ENCODE data around the gene PRSS12. TPM values are rescaled to one million over a fixed set of nuclear protein-coding genes. Genes with fewer than 3 reads are reported as not detected.
"Not testable (repeated sequence)": the region's sequence is repeated elsewhere in the genome, so short reads cannot be mapped to it uniquely, and the experiment has no call there.

The PRSS12 gene
- total RNA-seq, 2 donors from 2014 or later = 27.7 to 46.5 TPM

DNA sequence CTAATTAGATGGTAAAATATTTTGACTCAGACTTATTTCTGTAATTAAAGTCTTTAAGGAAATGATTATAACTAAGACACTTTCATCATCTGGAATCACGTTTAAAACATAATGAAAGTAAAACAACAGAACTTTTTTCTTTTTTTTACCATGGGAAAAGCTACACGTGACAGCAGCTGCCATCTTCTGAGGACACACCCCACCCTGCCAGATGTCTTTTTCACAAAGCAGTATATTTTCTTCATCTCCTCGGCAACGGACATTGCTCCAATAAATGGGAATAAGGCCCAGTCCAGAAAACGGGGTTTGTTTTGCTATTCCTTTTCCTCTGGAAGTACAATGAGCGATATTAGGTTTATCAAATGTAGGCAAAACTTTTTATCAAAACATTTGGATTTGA is 17.5 kb downstream of the PRSS12 start:
- DNase-seq = no peak
- ATAC-seq = peak; percentile 26
- intact Hi-C loops (cut with DNase I, micrococcal nuclease) = no loop called here

DNA sequence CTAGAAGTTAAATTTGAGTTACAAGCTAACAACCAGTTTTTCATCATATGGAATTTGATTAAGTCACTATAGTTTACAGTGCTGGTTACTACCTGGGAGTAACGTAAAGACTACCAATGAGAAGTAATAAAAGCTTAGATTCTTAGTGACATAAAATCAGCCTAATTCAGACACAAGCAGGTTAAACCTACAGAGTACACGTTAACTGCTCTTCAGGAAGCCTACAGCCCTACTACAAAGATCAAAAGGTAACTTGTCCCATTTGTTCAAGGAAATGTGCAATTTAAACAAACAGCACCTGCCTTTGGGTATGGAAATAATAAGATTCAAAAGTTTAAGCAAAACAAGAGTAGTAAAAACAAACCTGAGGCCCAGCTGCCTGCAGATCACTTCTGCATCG is 21.5 kb downstream of the PRSS12 start:
- DNase-seq (no peak), ATAC-seq (peak; percentile 65)
- intact Hi-C loops (cut with DNase I, micrococcal nuclease) = no loop called here

DNA sequence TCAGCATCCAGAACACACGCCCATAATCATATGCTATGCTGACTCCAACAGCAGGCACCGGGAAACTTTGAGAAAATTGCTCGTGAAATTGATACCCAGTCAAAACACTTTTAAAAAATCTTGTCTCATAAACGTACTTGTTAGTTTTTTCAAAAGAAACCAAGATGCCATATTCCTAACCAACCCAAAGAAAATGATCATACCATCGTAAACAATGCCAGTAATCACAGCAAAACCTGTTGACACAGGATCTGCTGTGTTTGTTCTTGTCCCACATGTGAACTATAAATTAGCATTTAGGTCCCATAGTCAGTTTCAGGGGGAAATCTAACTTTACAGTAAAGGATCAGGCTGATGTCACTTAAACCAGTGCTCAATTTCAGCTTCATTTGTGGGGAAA is 23.0 kb downstream of the PRSS12 start:
- ATAC-seq (no peak), DNase-seq (no peak)
- intact Hi-C loops (cut with DNase I, micrococcal nuclease) = no loop called here

DNA sequence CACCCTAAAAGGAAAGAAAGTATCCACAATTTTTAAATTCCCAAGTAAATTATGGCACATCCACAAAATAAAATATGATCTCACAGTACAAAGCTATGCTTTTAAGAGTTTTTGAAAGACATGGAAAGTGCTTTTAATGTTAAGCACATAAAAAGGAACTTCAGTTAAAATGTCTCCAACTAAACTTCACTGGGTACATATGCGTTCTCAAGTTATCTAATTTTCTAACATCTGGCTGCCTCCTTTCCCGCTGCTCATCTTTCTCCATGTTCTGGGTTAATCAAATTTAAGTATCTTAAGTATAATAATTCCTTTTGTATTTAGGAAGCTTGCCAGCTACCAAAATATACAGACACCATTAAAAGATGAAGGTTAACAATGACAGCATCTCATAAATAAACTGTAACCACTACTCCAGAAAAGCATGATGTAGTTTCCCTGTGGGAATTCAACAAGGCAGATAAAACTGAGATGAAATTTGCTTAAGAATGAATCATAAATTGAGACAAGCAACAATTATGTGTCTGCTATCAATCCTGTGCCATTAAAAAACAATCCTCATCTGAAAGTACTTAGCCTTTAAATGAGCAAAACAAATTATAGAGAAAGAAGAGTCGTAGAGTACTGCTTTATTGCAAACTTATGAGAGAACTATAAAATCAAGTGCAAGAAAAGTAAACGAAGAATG is 25.1 kb downstream of the PRSS12 start:
- DNase-seq = no peak
- intact Hi-C loops (cut with DNase I, micrococcal nuclease) = no loop called here
- ATAC-seq = no peak

DNA sequence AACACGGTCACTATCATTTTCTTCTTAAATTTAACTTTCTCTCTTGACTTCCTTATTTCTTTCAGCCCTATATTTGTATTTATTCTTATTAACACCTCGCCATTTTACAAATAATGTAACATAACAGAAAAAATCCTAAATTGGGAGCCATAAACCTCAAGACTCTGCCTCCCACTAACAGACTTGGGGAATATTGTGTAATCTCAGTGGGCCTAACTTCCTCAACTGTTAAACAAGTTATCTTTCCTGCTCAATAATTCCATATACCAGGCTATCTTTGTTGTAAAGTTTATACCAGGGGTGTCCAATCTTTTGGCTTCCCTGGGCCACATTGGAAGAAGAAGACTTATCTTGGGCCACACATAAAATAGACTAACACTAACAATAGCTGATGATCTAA is 26.2 kb downstream of the PRSS12 start:
- intact Hi-C loops (cut with DNase I, micrococcal nuclease) = no loop called here
- ATAC-seq (no peak), DNase-seq (no peak)

DNA sequence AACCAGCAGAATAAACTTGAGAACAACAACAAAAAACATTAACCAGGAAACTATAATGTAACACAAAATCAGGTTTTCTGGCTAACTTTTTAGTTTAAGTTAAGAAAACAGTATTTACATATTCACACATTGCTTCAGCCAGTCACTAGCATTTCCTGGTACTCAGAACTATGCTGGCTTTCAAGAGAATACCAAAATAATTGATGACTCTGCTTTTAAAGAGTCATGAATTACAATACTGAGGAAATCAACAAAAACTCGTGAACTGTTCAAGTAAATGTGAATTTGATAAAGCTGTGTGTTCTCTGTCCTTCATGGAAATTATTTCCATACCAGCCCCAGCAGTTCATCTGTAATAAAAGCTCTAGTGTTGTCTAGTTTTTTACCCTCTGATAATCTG is 27.4 kb downstream of the PRSS12 start:
- no peak for DNase-seq
- ATAC-seq = no peak
- intact Hi-C loops (cut with DNase I, micrococcal nuclease) = no loop called here

DNA sequence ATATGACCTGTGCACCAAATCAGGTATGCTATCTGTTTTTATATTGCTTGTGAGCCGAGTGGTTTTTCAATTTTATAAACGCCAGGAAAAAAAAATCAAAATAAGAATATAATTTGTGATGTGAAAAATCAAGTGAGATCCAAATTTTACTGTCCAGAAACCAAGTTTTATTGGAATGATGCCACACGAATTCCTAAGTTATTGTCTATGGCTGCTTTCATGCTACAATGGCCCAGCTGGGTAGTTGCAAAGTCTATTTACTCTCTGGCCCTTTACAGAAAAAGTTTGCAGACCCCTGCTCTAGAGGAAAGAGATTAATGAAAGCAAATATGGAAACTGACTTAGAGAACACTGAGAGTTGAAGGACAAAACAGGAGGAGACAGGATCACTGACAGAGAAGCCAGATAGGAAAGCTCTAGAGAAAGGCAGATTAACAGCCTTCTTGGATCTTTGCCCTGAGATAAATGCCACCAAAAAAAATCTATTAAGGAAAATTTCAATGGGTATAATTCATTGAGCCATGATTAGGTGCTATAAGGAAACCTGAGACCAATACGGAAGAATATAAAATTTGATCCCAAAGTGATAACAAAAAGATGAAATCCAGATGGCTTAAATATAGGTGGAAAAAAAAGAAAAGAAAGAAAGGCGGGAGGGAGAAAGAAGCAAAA is 29.8 kb downstream of the PRSS12 start:
- intact Hi-C loops (cut with DNase I, micrococcal nuclease) = no loop called here
- ATAC-seq = peak; percentile 54
- DNase-seq = no peak

DNA sequence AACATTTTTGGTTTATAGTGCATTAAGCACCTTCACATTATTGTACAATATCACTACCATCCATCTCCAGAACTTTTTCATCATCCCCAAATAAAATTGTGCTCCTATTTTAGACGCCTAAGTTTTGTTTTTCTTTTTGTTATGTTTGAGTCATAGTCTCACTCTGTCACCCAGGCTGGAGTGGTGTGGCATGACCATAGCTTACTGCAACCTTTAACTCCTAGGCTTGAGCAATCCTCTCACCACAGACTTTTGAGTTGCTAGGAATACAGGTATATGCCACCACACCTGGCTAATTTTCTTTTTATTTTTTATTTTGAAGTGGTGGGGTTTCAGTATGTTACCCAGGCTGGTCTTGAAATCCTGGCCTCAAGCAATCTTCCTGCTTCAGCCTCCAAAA is 33.9 kb downstream of the PRSS12 start:
- intact Hi-C loops (cut with DNase I, micrococcal nuclease) = no loop called here

DNA sequence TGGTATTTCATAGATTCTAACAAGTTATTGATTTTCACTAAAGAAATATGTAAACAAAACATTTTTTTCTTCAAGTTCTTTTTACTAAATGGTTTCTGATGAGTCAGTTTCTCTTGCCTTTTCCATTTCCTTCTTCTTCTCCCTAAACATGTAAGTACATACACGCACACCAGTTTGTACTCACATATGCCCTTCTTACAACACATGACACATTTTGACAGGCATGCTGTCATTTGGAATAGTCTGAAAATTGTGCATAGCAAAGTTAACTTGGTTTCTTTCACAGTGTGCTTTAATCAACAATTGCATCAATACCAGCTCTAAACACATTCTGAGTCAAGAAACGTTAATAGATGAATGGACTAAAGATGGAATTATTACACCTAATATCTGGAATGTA is 35.1 kb downstream of the PRSS12 start:
- intact Hi-C loops (cut with DNase I, micrococcal nuclease) = no loop called here
- no peak for DNase-seq
- no peak for ATAC-seq

More for the DNA sequence above, 33.9 kb downstream of the PRSS12 start:
- ATAC-seq = no peak
- DNase-seq = no peak

DNA sequence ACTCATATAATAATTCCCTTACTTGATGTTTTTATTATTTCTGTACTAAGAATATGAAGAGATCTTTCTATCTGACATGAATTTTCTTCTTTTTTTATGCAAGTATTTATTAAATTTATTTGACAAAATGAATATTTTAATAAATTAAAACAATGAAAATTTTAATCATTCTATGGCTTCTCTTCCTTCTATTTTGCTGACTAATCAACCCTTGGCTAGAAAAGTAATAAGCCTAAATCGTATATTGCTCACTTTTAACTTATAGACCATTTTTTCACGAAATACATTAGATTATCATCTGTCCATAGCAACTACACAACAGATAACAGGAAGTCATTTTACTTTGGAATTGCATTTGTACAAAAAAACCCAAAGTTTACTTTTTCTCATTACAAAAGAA is 38.6 kb downstream of the PRSS12 start:
- intact Hi-C loops (cut with DNase I, micrococcal nuclease) = no loop called here
- ATAC-seq (no peak), DNase-seq (no peak)

DNA sequence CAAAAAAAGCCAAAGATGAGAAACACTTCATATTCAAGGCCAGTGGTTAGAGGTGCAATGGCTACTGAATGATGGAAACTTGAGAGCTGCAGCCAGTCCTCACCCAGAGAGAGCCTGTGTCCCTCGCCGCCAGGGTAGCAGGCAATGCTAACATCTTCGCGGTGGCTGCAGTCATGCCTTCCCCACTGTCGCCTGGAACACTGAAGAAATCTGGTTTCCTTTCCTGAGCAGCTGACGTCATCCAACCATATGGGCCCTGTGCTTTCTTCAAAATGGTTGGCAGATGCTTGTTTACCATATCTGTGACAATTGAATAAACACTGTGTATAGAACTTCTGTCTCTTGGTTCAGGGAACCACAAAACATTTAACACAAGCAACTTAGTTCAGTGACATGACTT is 39.7 kb downstream of the PRSS12 start:
- ATAC-seq (no peak), DNase-seq (no peak)
- intact Hi-C loops (cut with DNase I, micrococcal nuclease) = no loop called here

DNA sequence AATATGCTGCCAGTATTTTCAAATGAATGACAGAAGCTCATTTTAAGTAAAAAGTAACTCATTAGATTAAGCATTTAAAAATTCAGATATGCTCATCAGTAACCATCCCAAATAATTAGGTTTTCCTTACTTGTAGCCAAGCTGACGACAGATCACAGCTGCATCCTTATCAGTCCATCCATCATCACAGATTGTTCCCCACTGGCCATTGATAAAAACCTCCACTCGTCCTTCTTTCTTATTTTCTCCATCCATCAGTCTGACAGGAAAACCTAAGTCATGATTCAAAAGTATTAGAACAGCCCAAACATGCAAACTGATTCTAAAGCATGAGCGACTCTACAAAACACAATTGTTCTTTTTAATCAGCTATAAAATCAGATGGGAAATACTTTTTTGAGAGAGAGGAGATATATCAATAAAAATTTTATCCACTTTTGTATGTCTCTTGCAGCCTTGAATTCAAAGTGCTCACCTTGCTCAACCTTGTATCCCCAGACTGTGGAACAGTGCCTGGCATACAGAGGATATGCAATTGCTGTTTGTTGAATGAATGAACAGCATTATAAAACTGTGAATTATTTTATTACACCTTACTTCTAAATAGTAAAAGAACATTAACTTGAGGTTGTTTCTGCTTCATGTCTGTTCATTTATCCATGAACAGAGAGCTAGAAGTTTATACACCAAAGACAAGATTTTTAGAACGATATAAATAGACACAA is 44.3 kb downstream of the PRSS12 start:
- ATAC-seq (peak; percentile 96), DNase-seq (peak in 1 of 2 donors; percentile 12)
- intact Hi-C loops (cut with DNase I, micrococcal nuclease) = no loop called here

DNA sequence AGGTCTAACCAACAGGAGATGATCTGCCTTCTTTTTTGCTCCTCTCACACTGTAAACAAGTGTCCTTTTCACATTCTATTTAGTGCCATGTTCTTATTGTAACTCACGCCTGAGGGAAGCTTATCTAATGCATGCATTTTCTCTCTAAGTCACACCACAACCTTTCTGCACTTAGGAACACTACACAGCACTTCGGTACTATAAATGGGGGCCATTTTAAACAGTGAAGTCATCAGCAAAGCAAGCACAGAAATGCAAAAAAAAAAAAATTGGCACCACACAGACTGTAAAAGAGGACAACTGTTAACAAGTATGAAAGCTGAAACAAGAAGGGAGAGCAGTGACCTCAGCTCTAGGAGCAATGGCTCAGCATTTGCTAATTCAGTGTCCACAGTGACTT is 45.2 kb downstream of the PRSS12 start:
- peak; percentile 70 for ATAC-seq
- intact Hi-C loops (cut with DNase I, micrococcal nuclease) = no loop called here
- no peak for DNase-seq

DNA sequence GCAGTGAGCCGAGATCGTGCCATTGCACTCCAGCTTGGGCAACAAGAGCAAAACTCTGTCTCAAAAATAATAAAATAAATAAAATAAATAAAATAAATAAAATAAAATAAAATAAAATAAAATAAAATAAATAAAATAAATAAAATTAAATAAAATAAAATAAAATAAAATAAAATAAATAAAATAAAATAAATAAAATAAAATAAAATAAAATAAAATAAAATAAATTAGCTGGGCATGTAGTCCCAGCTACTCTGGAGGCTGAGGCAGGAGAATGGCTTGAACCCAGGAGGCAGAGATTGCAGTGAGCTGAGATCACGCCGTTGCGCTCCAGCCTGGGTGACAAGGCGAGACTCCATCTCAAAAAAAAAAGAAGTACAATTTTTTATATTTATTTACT is 53.2 kb downstream of the PRSS12 start:
- ATAC-seq; DNase-seq; intact Hi-C loops (cut with DNase I, micrococcal nuclease): not testable (repeated sequence)

DNA sequence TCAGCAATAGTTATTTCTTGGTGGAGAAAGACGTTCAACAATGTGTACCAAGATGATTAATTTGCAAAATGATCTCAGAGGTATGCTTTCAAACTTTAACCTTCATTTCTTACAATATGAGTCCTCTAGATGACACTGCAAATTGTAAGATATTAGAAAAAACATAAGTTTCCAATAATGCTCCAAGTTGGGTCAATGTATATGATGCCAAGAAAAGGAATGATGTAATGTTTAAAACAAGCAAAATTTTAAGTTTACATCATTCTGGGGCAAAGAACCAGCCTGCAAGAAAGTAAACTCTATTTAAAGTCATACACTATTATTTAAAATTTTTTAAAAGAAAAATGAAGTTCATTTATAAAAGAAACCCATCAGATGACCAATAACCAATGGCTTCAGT is 56.1 kb downstream of the PRSS12 start:
- intact Hi-C loops (cut with DNase I, micrococcal nuclease) = no loop called here
- DNase-seq (no peak), ATAC-seq (no peak)

DNA sequence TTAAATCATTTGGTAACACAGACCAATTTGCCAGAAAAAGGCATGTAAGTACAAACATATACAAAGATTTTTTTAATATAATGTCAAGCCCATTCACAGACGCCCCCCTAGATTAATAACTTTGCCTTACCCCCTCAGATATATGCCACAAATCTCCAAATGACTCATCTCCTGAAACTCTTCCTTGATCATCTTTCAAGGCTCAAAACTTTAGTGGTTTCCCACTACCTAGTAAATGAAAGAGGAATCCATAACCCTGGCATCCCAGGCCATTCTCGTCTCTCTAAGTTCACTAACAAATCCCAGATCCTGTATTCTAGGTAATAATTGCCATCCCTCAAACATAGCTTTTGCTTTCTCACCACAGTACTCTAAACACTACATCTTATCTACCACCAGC is 61.9 kb downstream of the PRSS12 start:
- intact Hi-C loops (cut with DNase I, micrococcal nuclease) = no loop called here
- ATAC-seq = no peak
- DNase-seq = no peak

DNA sequence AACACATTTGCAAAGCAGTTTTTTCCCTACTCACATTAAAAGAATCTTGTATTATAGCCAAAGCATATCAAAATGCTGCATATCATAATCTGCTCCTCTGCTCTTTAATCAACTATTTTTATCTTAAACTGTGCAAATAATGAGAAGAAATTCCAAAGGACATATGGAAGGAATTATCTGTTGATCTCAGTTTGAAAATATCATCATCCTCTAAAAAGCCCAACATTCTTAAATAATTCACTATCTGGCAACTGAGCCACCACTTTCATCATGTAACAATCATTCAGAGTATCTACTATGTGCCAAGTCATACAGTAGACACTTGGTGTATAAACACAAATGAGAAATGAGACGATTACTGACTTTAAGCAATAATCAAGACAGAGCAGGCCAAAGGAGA is 63.0 kb downstream of the PRSS12 start:
- no peak for DNase-seq
- intact Hi-C loops (cut with DNase I, micrococcal nuclease) = loop anchor here in 1 of 2 donors (10.0 kb wide), 1 partner anchor 395 kb away; the partner anchor contains the start of gene METTL14
- ATAC-seq = no peak

DNA sequence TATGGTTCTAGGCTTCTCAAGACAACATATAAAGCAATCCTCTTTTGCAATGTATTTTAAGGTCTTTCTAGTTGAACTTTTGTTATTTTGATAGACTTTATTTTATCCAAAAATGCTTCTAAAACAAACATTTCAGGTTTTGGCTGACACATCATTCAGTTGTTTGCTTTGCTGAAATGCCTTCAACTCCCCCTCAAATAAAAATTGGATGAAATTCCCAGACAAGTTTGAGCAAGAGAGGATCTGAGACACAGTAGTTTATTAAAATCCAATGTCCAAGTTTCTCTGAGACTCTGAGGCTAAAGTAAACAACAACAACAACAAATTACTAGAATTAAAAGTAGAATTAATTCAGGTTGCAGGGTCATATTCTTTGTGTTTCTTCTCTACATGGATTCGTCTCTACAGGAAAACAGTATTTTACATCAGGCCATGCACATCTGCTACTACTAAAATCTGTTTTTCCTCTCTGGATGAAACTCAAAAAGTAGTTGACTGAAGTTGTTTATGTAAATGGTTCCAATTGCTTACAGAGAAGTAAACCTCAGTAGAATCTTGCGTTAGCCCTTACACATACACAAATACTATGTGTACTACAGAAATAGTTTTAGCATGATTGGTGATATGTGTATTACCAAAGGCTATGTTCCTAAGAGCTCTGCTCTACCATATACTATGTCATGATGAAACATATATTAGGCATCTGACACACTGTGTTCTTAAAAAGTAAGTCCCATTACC is 64.9 kb downstream of the PRSS12 start:
- ATAC-seq (no peak), DNase-seq (no peak)
- intact Hi-C loops (cut with DNase I, micrococcal nuclease) = loop anchor here in 1 of 2 donors (10.0 kb wide), 1 partner anchor 397 kb away; the partner anchor contains the start of gene METTL14

DNA sequence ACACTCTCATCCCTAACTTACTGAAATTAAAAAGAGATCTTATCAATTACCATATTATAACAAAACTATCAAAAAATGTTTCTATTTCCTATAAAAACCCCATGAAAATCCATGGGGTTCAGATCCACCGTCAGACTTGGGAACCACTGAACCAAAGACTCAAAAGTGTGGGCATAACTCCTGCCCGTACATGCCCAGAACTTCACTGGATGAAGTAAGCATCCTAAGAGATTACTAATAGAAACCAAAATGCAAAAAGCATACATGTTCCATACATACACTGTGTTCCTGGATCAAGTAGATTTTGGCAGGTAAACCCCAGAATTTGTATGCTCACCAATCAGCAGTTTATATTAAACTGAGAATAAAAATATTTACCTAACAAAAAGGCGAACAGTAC is 66.1 kb downstream of the PRSS12 start:
- no peak for ATAC-seq
- no peak for DNase-seq
- intact Hi-C loops (cut with DNase I, micrococcal nuclease) = loop anchor here in 1 of 2 donors (10.0 kb wide), 1 partner anchor 398 kb away; the partner anchor contains the start of gene METTL14
